PC-9 (cell line): ENCODE results near the gene MYMX.

ENCODE experiments used
- CTCF ChIP-seq: fragments of 200-600 bp; sonication (generic); conservative IDR thresholded peaks from 2 replicates; pipeline ENCODE4 v1.6.1; 2017; ENCODE audit warnings: mixed run types, antibody characterized with exemption, mild to moderate bottlenecking, moderate library complexity
- EZH2 ChIP-seq: fragments of 200-600 bp; sonication (generic); IDR thresholded peaks from 2 replicates; pipeline ENCODE4 v1.8.0; 2017; ENCODE audit warnings: antibody characterized with exemption, low read depth

- TF ChIP-seq CTCF (no peak), EZH2 (no peak)
These were observed 49.6 kb downstream of the MYMX start for GRCh38 chr6:44266347-44266746.
